Thyroid gland (tissue), 4 donors: ENCODE measurements around the gene MED12.

Source experiments
- CTCF ChIP-seq, 6 experiments: fragments of 200-600 bp in 3 of 6; fragments of 450-650 bp in 3 of 6; sonication (generic) in 3 of 6; IDR thresholded peaks; one replicate each; pipeline ENCODE4 v1.5.1; 2016 to 2019; ENCODE audit warnings: antibody characterized with exemption in 6 of 6, mild to moderate bottlenecking in 2 of 6, inconsistent platforms in 1 of 6, moderate library complexity in 1 of 6
- POLR2A ChIP-seq, 2 donors: fragments of 450-650 bp; IDR thresholded peaks; one replicate each; pipeline ENCODE4 v1.6.1; 2017; ENCODE audit warnings: antibody characterized with exemption in 2 of 2, mild to moderate bottlenecking in 2 of 2, moderate library complexity in 1 of 2

DNA sequence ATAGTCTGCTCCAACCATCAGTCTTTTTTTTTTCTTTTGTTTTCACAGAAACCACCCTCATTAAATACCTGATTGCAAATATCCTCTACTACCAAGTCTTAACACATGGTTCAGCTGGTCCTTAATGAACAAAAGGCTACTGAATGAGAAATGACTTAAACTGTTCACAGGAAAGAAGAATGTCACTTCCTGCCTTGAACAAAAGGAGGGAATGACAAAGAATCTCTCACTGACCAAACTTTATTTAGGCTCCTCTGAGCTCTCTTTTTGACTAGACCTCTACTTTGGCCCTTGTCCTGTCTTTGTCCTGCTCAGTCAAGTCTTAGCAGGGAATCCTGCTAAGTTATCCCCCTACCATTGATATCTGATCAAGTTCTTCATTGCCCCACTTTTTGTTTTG lies 72.9 kb downstream of the MED12 start:
- no peak for TF ChIP-seq CTCF (IDR thresholded peaks at IDR 0.05)
- TF ChIP-seq POLR2A (IDR thresholded peaks at IDR 0.05) = no peak
